Measurements from ENCODE around the gene CARD11. TPM values are rescaled to one million over a fixed set of nuclear protein-coding genes. Genes with fewer than 3 reads are reported as not detected.
A peak's percentile ranks its signal among the peaks of the same experiment; 100 is the strongest.

Gene CARD11
- total RNA-seq: 1 to 10 TPM in 2 of 3 donors, under 1 TPM in 1; 0.80 to 2.9 (median 2.0) TPM

GRCh38 chr7:3043544-3044371 lies at the start of gene CARD11:
Gene CARD11 (minus strand): TSS chr7:3043867. CDS start chr7:2958506, 85,361 bp downstream.
- H3K27me3 ChIP-seq: peaks cover 0 to 21% of the 10 kb centered on the region in 2 donors
- peak in 1 of 2 donors; percentile 33 for DNase-seq (ENCODE audit: low spot score in 2 of 2)
- intact Hi-C loops (cut with DNase I; ENCODE audit: low total_unique reads): no loop called here
- no peak for TF ChIP-seq CTCF (IDR thresholded peaks at IDR 0.05)
- no peak for TF ChIP-seq POLR2AphosphoS5 (IDR thresholded peaks at IDR 0.05)
- TF ChIP-seq POLR2A (IDR thresholded peaks at IDR 0.05): no peak
- H3K27ac ChIP-seq: peak within 1 kb of the TSS in 1 of 2 donors; percentile 3
- no peaks in the 10 kb centered on the region for H3K4me1 ChIP-seq
- peak within 1 kb of the TSS in 2 of 3 donors; percentile 32 to 54 for H3K4me3 ChIP-seq
- H3K36me3 ChIP-seq: no peaks in the 10 kb centered on the region
- no peaks in the 10 kb centered on the region for H3K9me3 ChIP-seq

- Histone ChIP-seq H3K4me1 (no peaks in the 10 kb centered on the region), H3K27ac (no peak overlapping the region), H3K4me3 (no peak overlapping the region), H3K36me3 (no peaks in the 10 kb centered on the region), H3K27me3 (no peaks in the 10 kb centered on the region), H3K9me3 (no peaks in the 10 kb centered on the region)
- DNase-seq (ENCODE audit: low spot score in 2 of 2): peak in 1 of 2 donors; percentile 20
- intact Hi-C loops (cut with DNase I; ENCODE audit: low total_unique reads): no loop called here
- TF ChIP-seq POLR2AphosphoS5 (IDR thresholded peaks at IDR 0.05) (no peak), POLR2A (IDR thresholded peaks at IDR 0.05) (no peak), CTCF (IDR thresholded peaks at IDR 0.05) (no peak)
These were observed 48.8 kb upstream of the CARD11 start for GRCh38 chr7:3092468-3092867.

- Histone ChIP-seq H3K4me3 (no peak overlapping the region), H3K4me1 (no peaks in the 10 kb centered on the region), H3K27me3 (no peaks in the 10 kb centered on the region), H3K36me3 (no peaks in the 10 kb centered on the region), H3K27ac (no peak overlapping the region), H3K9me3 (no peaks in the 10 kb centered on the region)
- no peak for DNase-seq (ENCODE audit: low spot score in 2 of 2)
- no peak for TF ChIP-seq POLR2A (IDR thresholded peaks at IDR 0.05)
- no peak for TF ChIP-seq CTCF (IDR thresholded peaks at IDR 0.05)
- TF ChIP-seq POLR2AphosphoS5 (IDR thresholded peaks at IDR 0.05): no peak
- intact Hi-C loops (cut with DNase I; ENCODE audit: low total_unique reads): no loop called here
These were observed 48.0 kb upstream of the CARD11 start for GRCh38 chr7:3091631-3092030.

GRCh38 chr7:3089493-3089892 lies 45.8 kb upstream of the CARD11 start:
- TF ChIP-seq POLR2AphosphoS5 (IDR thresholded peaks at IDR 0.05): no peak
- H3K27ac ChIP-seq: no peak overlapping the region
- DNase-seq (ENCODE audit: low spot score in 2 of 2): no peak
- no peaks in the 10 kb centered on the region for H3K27me3 ChIP-seq
- H3K4me1 ChIP-seq: no peaks in the 10 kb centered on the region
- H3K9me3 ChIP-seq: no peaks in the 10 kb centered on the region
- H3K4me3 ChIP-seq: no peak overlapping the region
- no peaks in the 10 kb centered on the region for H3K36me3 ChIP-seq
- intact Hi-C loops (cut with DNase I; ENCODE audit: low total_unique reads): no loop called here

- intact Hi-C loops (cut with DNase I; ENCODE audit: low total_unique reads): no loop called here
- Histone ChIP-seq H3K9me3 (no peaks in the 10 kb centered on the region), H3K36me3 (no peaks in the 10 kb centered on the region), H3K27ac (no peak overlapping the region), H3K4me3 (no peak overlapping the region), H3K27me3 (no peaks in the 10 kb centered on the region), H3K4me1 (no peaks in the 10 kb centered on the region)
- TF ChIP-seq POLR2AphosphoS5 (IDR thresholded peaks at IDR 0.05): no peak
- no peak for TF ChIP-seq POLR2A (IDR thresholded peaks at IDR 0.05)
- TF ChIP-seq CTCF (IDR thresholded peaks at IDR 0.05): no peak
- DNase-seq (ENCODE audit: low spot score in 2 of 2): no peak
These were observed 43.6 kb upstream of the CARD11 start for GRCh38 chr7:3087243-3087755.
